DND-41 (cell line): ENCODE results near the gene TNS1.

ENCODE experiments used
- ATAC-seq: fragments of 200-7000 bp; cut with Tn5 transposase; 3 replicates; pipeline ENCODE4 v1.9.1; 2021; ENCODE audit warnings: low read depth; ENCODE audit not compliant: insufficient read depth
- DNase-seq: peaks from one replicate; pipeline ENCODE4 v3.0.0-alpha.2; 2020
- H2AFZ ChIP-seq: 2 replicates; pipeline ENCODE4 v1.6.0; 2012; ENCODE audit warnings: low read depth, low read length
- H3K27ac ChIP-seq: 2 replicates; pipeline ENCODE4 v1.5.1; 2012; ENCODE audit warnings: low read length, inconsistent platforms
- H3K27me3 ChIP-seq: fragments of 200-600 bp; sonication (generic); 2 replicates; pipeline ENCODE4 v1.6.0; 2012; ENCODE audit warnings: low read length, mild to moderate bottlenecking, inconsistent platforms; ENCODE audit not compliant: insufficient read depth, poor library complexity
- H3K36me3 ChIP-seq: 2 replicates; pipeline ENCODE4 v1.5.1; 2012; ENCODE audit warnings: low read length, inconsistent platforms; ENCODE audit not compliant: insufficient read depth
- H3K4me1 ChIP-seq: 2 replicates; pipeline ENCODE4 v1.5.1; 2012; ENCODE audit warnings: mild to moderate bottlenecking, low read length; ENCODE audit not compliant: insufficient read depth
- H3K4me2 ChIP-seq: 2 replicates; pipeline ENCODE4 v1.6.0; 2012; ENCODE audit warnings: mild to moderate bottlenecking, moderate library complexity, low read length, inconsistent platforms; ENCODE audit not compliant: insufficient read depth
- H3K4me3 ChIP-seq, 2 experiments: fragments of 200-600 bp in 1 of 2; shearing (Covaris generic) in 1 of 2; 2 replicates each; pipeline ENCODE4 v1.5.1; 2012 to 2016; ENCODE audit warnings: inconsistent platforms in 2 of 2, low read length in 2 of 2, mild to moderate bottlenecking in 2 of 2, low read depth in 1 of 2, moderate library complexity in 1 of 2
- H3K79me2 ChIP-seq: 2 replicates; pipeline ENCODE4 v1.6.0; 2012; ENCODE audit warnings: low read length, inconsistent platforms; ENCODE audit not compliant: insufficient read depth
- H3K9ac ChIP-seq: 2 replicates; pipeline ENCODE4 v1.6.0; 2012; ENCODE audit warnings: low read depth, mild to moderate bottlenecking, inconsistent platforms, low read length, moderate library complexity
- H3K9me3 ChIP-seq: 2 replicates; pipeline ENCODE4 v1.5.1; 2012; ENCODE audit warnings: low read length, moderate library complexity, mild to moderate bottlenecking, inconsistent platforms; ENCODE audit not compliant: insufficient read depth, severe bottlenecking
- H4K20me1 ChIP-seq: 2 replicates; pipeline ENCODE4 v1.6.0; 2012; ENCODE audit warnings: low read length; ENCODE audit not compliant: insufficient read depth
- EZH2 ChIP-seq: IDR thresholded peaks from 3 replicates; pipeline ENCODE4 v1.6.1; 2012; ENCODE audit warnings: borderline replicate concordance, low read depth, mild to moderate bottlenecking, moderate library complexity, low read length, inconsistent platforms; ENCODE audit not compliant: severe bottlenecking
- TF ChIP-seq, protein P1 (sequence below): IDR thresholded peaks from 2 replicates; pipeline ENCODE4 v1.5.1; 2012; ENCODE audit warnings: borderline replicate concordance, low read length, moderate library complexity, mild to moderate bottlenecking; ENCODE audit not compliant: poor library complexity, severe bottlenecking; ENCODE audit errors: extremely low read depth

The TNS1 gene

DNA sequence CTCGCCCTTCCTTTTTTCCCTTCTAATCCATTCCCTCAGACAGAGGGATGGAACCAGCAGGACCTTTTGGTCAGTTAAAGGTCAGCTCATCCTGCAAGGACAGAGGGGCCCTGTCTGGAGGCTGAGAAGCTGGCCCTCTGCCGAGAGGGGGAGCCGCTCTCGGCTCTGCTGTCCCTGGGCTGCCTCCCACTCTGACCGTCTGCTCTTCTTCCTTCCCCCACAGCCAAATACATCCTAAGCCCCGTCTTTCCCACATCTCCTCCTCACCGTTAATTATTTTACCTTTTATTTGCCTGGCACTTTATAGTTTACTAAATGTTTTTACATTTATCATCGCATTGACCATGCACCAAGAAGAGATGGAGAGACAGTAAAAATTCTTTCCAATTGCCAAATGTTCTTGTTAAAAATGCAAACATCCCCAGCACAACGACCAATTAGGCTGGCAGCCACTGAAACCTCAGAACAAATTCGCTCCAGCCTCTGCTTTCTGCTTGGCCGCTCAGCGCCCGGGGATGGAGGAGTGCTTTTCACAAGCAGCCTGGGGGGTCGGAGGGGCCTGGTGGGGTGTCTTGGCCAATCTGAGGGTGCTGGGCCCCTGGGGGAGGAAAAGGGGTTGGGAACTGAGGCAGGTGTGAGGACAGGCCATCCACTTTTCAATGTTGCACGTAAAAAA lies 123.7 kb downstream of the TNS1 start:
- H3K9me3 ChIP-seq = no peaks in the 10 kb centered on the region
- H3K27me3 ChIP-seq = peaks cover 7% of the 10 kb centered on the region
- no peak for TF ChIP-seq EZH2
- TF ChIP-seq, protein P1, sequence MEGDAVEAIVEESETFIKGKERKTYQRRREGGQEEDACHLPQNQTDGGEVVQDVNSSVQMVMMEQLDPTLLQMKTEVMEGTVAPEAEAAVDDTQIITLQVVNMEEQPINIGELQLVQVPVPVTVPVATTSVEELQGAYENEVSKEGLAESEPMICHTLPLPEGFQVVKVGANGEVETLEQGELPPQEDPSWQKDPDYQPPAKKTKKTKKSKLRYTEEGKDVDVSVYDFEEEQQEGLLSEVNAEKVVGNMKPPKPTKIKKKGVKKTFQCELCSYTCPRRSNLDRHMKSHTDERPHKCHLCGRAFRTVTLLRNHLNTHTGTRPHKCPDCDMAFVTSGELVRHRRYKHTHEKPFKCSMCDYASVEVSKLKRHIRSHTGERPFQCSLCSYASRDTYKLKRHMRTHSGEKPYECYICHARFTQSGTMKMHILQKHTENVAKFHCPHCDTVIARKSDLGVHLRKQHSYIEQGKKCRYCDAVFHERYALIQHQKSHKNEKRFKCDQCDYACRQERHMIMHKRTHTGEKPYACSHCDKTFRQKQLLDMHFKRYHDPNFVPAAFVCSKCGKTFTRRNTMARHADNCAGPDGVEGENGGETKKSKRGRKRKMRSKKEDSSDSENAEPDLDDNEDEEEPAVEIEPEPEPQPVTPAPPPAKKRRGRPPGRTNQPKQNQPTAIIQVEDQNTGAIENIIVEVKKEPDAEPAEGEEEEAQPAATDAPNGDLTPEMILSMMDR = no peak
- no peaks in the 10 kb centered on the region for H3K36me3 ChIP-seq
- no peak overlapping the region for H3K9ac ChIP-seq
- H3K27ac ChIP-seq = no peak overlapping the region
- H4K20me1 ChIP-seq = no peaks in the 10 kb centered on the region; the same call in 1 of the 2 replicates
- H3K4me1 ChIP-seq = no peaks in the 10 kb centered on the region
- DNase-seq (no peak), ATAC-seq (no peak)
- H3K4me3 ChIP-seq = no peak overlapping the region
- no peaks in the 10 kb centered on the region for H3K79me2 ChIP-seq
- H2AFZ ChIP-seq = no peak overlapping the region
- no peak overlapping the region for H3K4me2 ChIP-seq

DNA sequence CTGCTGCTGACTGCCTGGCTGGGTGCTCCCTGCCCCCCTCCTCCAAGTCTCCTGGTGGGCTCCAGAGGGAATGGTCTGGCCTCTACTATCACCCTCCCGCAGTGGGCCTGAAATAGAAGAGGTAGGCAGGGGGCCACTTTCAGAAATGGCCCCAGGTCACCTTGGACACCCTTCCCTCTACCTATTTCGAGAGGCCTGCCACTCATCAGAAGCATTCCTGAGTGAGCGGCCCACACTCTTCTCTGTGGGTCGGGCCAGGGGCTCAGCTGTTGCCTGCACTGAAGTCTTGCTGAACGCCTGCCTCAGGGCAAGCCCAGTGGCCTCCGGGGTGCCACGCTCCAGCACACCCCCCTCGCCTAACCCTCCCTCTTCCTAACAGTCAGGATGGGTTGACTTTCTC lies 124.9 kb downstream of the TNS1 start:
- H3K4me2 ChIP-seq = no peak overlapping the region
- peaks cover 7% of the 10 kb centered on the region for H3K27me3 ChIP-seq
- no peaks in the 10 kb centered on the region for H3K36me3 ChIP-seq
- no peaks in the 10 kb centered on the region for H3K4me1 ChIP-seq
- no peak overlapping the region for H3K4me3 ChIP-seq
- H3K9ac ChIP-seq = no peak overlapping the region
- TF ChIP-seq, protein P1 = no peak
- TF ChIP-seq EZH2 = no peak
- ATAC-seq (no peak), DNase-seq (no peak)
- no peak overlapping the region for H3K27ac ChIP-seq
- H4K20me1 ChIP-seq = no peaks in the 10 kb centered on the region; the same call in 1 of the 2 replicates
- H2AFZ ChIP-seq = no peak overlapping the region
- H3K79me2 ChIP-seq = no peaks in the 10 kb centered on the region
- H3K9me3 ChIP-seq = no peaks in the 10 kb centered on the region

DNA sequence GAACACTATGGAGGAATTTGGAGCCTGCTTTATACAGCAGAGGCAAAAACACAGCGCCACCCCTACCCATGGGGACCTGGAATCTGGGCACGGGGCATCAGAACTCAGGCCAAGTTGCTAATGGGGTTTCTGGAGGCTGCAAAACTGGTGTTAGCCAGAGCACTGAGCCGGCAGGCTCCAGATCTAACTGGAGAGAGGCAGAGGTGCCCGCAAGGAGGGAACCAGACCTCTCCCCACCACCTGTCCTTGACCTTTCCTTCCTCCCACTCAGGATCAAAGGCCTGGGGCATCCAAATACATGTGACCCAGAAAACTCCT lies 126.6 kb downstream of the TNS1 start:
- Histone ChIP-seq H3K27me3 (peaks cover 7% of the 10 kb centered on the region), H3K4me2 (no peak overlapping the region), H3K36me3 (no peaks in the 10 kb centered on the region), H3K9ac (no peak overlapping the region), H3K9me3 (no peaks in the 10 kb centered on the region), H4K20me1 (no peaks in the 10 kb centered on the region; the same call in 1 of the 2 replicates), H3K79me2 (no peaks in the 10 kb centered on the region), H3K4me3 (no peak overlapping the region), H2AFZ (no peak overlapping the region), H3K27ac (no peak overlapping the region), H3K4me1 (no peaks in the 10 kb centered on the region)
- no peak for ATAC-seq
- no peak for DNase-seq
- TF ChIP-seq, protein P1 = no peak
- TF ChIP-seq EZH2 = no peak
